Upper lobe of left lung (tissue), 6 donors: ENCODE results near the gene LTBP1. TPM values are rescaled to one million over a fixed set of nuclear protein-coding genes. Genes with fewer than 3 reads are reported as not detected.
A peak's percentile ranks its signal among the peaks of the same experiment; 100 is the strongest.
"Not testable (repeated sequence)": the region's sequence is repeated elsewhere in the genome, so short reads cannot be mapped to it uniquely, and the experiment has no call there.

ENCODE experiments used
- ATAC-seq, 2 donors: fragments of 200-7000 bp; cut with Tn5 transposase; one replicate each; pipeline ENCODE4 v1.9.1; 2022; ENCODE audit warnings: mild to moderate bottlenecking in 2 of 2, moderate library complexity in 2 of 2; ENCODE audit not compliant: low FRiP score in 2 of 2
- DNase-seq, 2 donors: peaks; one replicate each; pipeline ENCODE4 v3.0.0-alpha.2; 2019 to 2020
- H3K27ac ChIP-seq, 4 donors: fragments of 200-600 bp; sonication (generic); one replicate each; pipeline ENCODE4 v1.5.1; 2016 to 2019
- H3K27me3 ChIP-seq, 4 donors: fragments of 200-600 bp; sonication (generic); one replicate each; pipeline ENCODE4 v1.5.1; 2017 to 2019
- H3K36me3 ChIP-seq, 4 donors: fragments of 200-600 bp; sonication (generic); one replicate each; pipeline ENCODE4 v1.5.1; 2016 to 2019
- H3K4me1 ChIP-seq, 4 donors: fragments of 200-600 bp; sonication (generic); one replicate each; pipeline ENCODE4 v1.5.1; 2018 to 2019
- H3K4me3 ChIP-seq, 4 donors: fragments of 200-600 bp; sonication (generic); one replicate each; pipeline ENCODE4 v1.5.1; 2017 to 2019; ENCODE audit warnings: mild to moderate bottlenecking in 2 of 4, moderate library complexity in 1 of 4
- H3K9me3 ChIP-seq, 4 donors: fragments of 200-600 bp; sonication (generic); one replicate each; pipeline ENCODE4 v1.5.1; 2018 to 2019
- EP300 ChIP-seq, 4 donors: sonication (generic); formaldehyde crosslinking; IDR thresholded peaks; one replicate each; pipeline ENCODE4 v1.5.1; 2017; ENCODE audit warnings: antibody characterized with exemption in 4 of 4, control low read depth in 2 of 4
- POLR2A ChIP-seq, 4 donors: fragments of 450-650 bp; IDR thresholded peaks; one replicate each; pipeline ENCODE4 v1.5.1; 2016 to 2017; ENCODE audit warnings: antibody characterized with exemption in 4 of 4, mild to moderate bottlenecking in 2 of 4
- POLR2AphosphoS5 ChIP-seq, 2 donors: sonication (generic); formaldehyde crosslinking; IDR thresholded peaks; one replicate each; pipeline ENCODE4 v1.5.1; 2017; ENCODE audit warnings: antibody characterized with exemption in 2 of 2
- WGBS, 2 donors: methylation state at CpG; one replicate each; pipeline ENCODE4 v1.1.5; 2017 to 2018; 5-methylcytosine and 5-hydroxymethylcytosine counted together
- total RNA-seq, 6 donors: library from RNA; depleted of rRNA in 4 of 6; stranded (reverse); fragments of >200 nt in 4 of 6; gene quantifications; one replicate each; pipeline versions ENCODE4 v1.1.0 to v1.2.1, GENCODE V29; 2016 to 2021
- TF ChIP-seq, protein P1 (sequence below), 6 experiments: fragments of 450-650 bp in 4 of 6; fragments of 200-600 bp in 2 of 6; sonication (generic) in 2 of 6; IDR thresholded peaks; one replicate each; pipeline ENCODE4 v1.5.1; 2016 to 2019; ENCODE audit warnings: antibody characterized with exemption in 6 of 6
- donor health status: DM: no; HTN: no; CAD: no; lungs with moderate emphysema.
- donor health status: DM: no; HTN: yes; CAD: no; lungs with severe emphysema.

The LTBP1 gene
- total RNA-seq, 6 donors from 2014 or later: 11.5 to 45.0 (median 27.1) TPM

DNA sequence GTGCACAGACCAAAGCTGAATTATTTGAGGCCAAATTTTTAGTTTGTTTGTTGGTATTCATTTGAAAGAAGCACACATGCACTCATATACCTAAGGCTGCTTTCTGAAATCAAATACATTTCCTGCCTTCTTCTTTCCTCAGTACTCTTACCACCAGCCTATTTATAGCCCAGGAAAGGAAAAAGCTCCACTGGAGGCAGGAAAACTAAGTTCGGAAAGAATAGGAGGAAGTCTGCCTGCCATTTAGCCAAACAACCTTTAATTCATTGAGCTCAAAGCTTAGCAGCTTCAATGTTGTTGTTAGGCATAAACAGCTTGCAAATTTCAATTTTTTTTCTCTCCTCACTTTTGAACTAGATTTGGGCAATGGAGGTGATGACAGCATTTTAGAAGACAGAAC is 489.3 kb downstream of the LTBP1 start:
- WGBS, 2 donors: 34 to 45% methylated on average over 1 of the region's 1 CpG
- peak overlapping the region in 1 of 4 donors; percentile 11 for H3K4me3 ChIP-seq
- TF ChIP-seq, protein P1, sequence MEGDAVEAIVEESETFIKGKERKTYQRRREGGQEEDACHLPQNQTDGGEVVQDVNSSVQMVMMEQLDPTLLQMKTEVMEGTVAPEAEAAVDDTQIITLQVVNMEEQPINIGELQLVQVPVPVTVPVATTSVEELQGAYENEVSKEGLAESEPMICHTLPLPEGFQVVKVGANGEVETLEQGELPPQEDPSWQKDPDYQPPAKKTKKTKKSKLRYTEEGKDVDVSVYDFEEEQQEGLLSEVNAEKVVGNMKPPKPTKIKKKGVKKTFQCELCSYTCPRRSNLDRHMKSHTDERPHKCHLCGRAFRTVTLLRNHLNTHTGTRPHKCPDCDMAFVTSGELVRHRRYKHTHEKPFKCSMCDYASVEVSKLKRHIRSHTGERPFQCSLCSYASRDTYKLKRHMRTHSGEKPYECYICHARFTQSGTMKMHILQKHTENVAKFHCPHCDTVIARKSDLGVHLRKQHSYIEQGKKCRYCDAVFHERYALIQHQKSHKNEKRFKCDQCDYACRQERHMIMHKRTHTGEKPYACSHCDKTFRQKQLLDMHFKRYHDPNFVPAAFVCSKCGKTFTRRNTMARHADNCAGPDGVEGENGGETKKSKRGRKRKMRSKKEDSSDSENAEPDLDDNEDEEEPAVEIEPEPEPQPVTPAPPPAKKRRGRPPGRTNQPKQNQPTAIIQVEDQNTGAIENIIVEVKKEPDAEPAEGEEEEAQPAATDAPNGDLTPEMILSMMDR (IDR thresholded peaks at IDR 0.05): no peak
- TF ChIP-seq POLR2A (IDR thresholded peaks at IDR 0.05): no peak
- no peak for TF ChIP-seq EP300 (IDR thresholded peaks at IDR 0.05)
- no peak for TF ChIP-seq POLR2AphosphoS5 (IDR thresholded peaks at IDR 0.05)

DNA sequence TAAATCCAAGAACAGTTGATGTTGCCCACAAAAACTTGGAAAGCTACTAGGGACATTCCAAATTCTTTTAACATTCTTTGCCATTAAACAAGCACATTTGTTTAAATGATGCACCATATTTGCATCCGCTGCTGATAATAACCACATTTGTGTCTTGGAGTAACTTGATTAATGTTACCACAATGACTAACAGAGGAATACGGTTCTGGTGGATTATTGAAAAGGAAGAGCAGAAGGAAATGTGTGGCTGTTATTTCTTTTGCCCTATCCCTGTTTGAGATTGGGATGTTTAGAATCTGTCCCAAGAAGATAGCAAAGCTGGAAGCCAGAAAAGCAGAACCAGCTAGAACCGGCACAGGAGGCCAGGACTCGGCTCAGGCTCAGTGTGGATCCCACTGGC is 490.5 kb downstream of the LTBP1 start:
- WGBS, 2 donors: 32 to 35% methylated on average over 4 of the region's 4 CpGs
- H3K4me3 ChIP-seq: peak overlapping the region in 1 of 4 donors; percentile 18
- H3K27me3 ChIP-seq: no peaks in the 10 kb centered on the region
- TF ChIP-seq, protein P1 (IDR thresholded peaks at IDR 0.05): no peak
- TF ChIP-seq POLR2AphosphoS5 (IDR thresholded peaks at IDR 0.05) (no peak), POLR2A (IDR thresholded peaks at IDR 0.05) (no peak), EP300 (IDR thresholded peaks at IDR 0.05) (no peak)
- peaks cover 0 to 19% (median 8%) of the 10 kb centered on the region in 4 donors for H3K4me1 ChIP-seq
- no peak for ATAC-seq
- DNase-seq: no peak
- H3K36me3 ChIP-seq: no peaks in the 10 kb centered on the region
- peak overlapping the region in 3 of 4 donors; percentile 32 to 73 (median 53) for H3K27ac ChIP-seq
- no peaks in the 10 kb centered on the region for H3K9me3 ChIP-seq

More for the DNA sequence above, 489.3 kb downstream of the LTBP1 start:
- no peaks in the 10 kb centered on the region for H3K36me3 ChIP-seq
- H3K27ac ChIP-seq: no peak overlapping the region
- DNase-seq (no peak), ATAC-seq (no peak)
- no peaks in the 10 kb centered on the region for H3K9me3 ChIP-seq
- H3K27me3 ChIP-seq: no peaks in the 10 kb centered on the region
- H3K4me1 ChIP-seq: peaks cover 0 to 19% (median 8%) of the 10 kb centered on the region in 4 donors

DNA sequence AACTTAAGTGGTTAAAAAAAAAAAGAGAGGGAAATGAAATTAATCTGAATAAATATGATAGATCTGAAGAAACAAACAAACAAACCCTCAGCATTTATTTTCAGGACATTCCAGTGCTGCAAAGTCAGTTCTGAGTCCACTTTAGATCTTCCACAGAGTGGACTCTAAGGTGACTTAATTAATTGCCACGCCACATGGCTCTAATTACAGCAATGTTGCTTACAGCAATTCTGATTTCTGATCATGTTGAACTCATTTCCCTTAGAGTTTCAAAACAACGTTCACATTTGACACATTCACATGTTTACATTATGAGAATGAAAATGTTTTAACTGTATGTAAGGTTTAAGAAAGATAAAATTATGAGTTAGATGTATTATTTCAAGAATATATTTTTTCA is 491.1 kb downstream of the LTBP1 start:
- no peak for ATAC-seq
- H3K36me3 ChIP-seq: no peaks in the 10 kb centered on the region
- peak overlapping the region; percentile 4 to 73 (median 42) for H3K27ac ChIP-seq
- H3K9me3 ChIP-seq: no peaks in the 10 kb centered on the region
- TF ChIP-seq EP300 (IDR thresholded peaks at IDR 0.05): no peak
- TF ChIP-seq POLR2AphosphoS5 (IDR thresholded peaks at IDR 0.05): no peak
- TF ChIP-seq POLR2A (IDR thresholded peaks at IDR 0.05): no peak
- H3K4me3 ChIP-seq: peak overlapping the region in 1 of 4 donors; percentile 18
- H3K4me1 ChIP-seq: peaks cover 0 to 19% (median 8%) of the 10 kb centered on the region in 4 donors
- DNase-seq: no peak
- H3K27me3 ChIP-seq: no peaks in the 10 kb centered on the region
- 32 to 44% methylated on average over 2 of the region's 2 CpGs for WGBS, 2 donors

DNA sequence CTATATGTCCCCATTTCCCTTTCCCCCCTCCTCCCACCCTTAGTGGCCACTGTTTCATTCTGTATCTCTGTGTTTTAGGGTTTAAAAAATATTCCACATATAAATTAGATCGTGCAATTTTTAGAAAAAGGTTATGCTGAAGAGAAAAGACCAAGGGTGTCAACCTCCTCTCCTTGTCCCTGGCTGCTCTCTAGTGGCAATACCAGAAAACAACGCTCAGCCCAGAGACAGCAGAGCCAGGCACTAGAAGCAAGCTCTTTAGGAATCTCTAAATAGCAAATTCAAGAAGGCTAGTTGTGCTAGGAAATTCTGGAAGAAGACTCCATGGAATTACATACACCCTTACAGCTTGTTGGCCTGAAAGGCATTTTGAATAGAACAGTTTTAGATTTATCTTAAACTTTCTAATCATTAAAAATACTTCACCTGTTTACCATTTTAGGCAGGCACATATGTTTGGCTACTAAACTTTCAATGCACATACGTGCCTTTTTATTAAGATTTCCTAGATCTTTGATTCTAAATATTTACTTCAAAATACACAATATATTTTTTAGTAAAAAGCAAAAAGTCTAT is 494.6 kb downstream of the LTBP1 start:
- H3K4me3 ChIP-seq: no peak overlapping the region
- TF ChIP-seq, protein P1 (IDR thresholded peaks at IDR 0.05): peak in 5 of 6 experiments; percentile 26 to 52 (median 46)
- no peak for TF ChIP-seq POLR2AphosphoS5 (IDR thresholded peaks at IDR 0.05)
- WGBS, 2 donors: 33 to 39% methylated on average over 3 of the region's 3 CpGs
- peaks cover 0 to 8% (median 3%) of the 10 kb centered on the region in 4 donors for H3K4me1 ChIP-seq
- DNase-seq (peak in 1 of 2 donors; percentile 39), ATAC-seq (peak in 1 of 2 donors; percentile 73)
- H3K27ac ChIP-seq: no peak overlapping the region
- no peaks in the 10 kb centered on the region for H3K27me3 ChIP-seq
- no peaks in the 10 kb centered on the region for H3K9me3 ChIP-seq
- H3K36me3 ChIP-seq: no peaks in the 10 kb centered on the region

DNA sequence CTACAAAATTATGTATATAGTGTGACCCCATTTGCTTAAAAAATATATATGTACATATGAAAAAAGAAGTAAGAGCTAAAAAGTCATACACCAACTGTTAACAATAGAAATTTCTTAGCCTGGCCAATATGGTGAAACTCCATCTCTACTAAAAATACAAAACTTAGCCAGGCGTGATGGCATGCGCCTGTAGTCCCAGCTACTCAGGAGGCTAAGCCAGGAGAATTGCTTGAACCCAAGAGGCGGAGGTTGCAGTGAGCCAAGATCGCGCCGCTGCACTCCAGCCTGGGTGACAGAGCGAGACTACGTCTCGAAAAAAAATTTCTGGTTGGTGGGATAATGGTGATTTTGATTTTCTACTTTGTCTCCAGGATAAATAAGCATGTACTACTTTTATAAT is 495.3 kb downstream of the LTBP1 start:
- H3K27me3 ChIP-seq, DNase-seq, H3K4me1 ChIP-seq, ATAC-seq, H3K9me3 ChIP-seq, H3K4me3 ChIP-seq, H3K36me3 ChIP-seq, H3K27ac ChIP-seq: not testable (repeated sequence)
- WGBS, 2 donors: 97 to 98% methylated on average over 9 of the region's 9 CpGs

DNA sequence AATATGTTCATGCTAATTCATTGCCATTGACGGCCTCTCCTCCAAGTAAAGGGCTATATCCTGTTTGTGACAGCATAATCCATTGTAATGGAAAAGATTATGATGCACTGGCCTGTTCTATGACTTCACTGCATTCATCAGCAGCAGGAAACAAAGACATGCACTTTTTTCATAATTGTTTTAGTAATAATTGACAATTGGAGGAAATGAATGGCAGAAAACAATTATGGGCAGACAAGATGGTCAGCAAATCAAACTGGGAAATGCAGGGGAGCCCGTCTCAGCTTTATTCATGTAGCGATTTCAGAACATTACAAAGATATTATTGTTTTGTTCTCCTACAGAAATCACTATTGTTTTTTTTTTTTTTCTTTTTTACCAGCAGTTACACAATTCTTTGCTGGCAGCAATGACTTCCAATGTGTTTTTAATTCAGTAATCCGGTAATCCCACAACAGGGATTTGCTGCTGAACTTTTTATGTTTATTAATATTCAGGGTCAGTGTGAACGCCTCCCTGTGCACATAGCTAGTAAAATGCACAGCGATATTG is 495.9 kb downstream of the LTBP1 start:
- Histone ChIP-seq H3K27me3 (no peaks in the 10 kb centered on the region), H3K4me3 (no peak overlapping the region), H3K9me3 (no peaks in the 10 kb centered on the region), H3K4me1 (peaks cover 0 to 4% (median 1%) of the 10 kb centered on the region in 4 donors), H3K27ac (no peak overlapping the region), H3K36me3 (no peaks in the 10 kb centered on the region)
- WGBS, 2 donors: 66 to 73% methylated on average over 6 of the region's 6 CpGs
- TF ChIP-seq, protein P1 (IDR thresholded peaks at IDR 0.05): no peak
- TF ChIP-seq EP300 (IDR thresholded peaks at IDR 0.05): no peak
- no peak for TF ChIP-seq POLR2AphosphoS5 (IDR thresholded peaks at IDR 0.05)
- TF ChIP-seq POLR2A (IDR thresholded peaks at IDR 0.05): no peak
- ATAC-seq (peak in 1 of 2 donors; percentile 46), DNase-seq (no peak)
